Activated CD4-positive, alpha-beta T cell treated with anti-CD3 and anti-CD28 coated beads for 1 hour (primary cell): ENCODE measurements around the gene CUEDC2.

Source experiments
- DNase-seq: peaks from one replicate; pipeline ENCODE4 v3.0.0-alpha.2; 2020

CUEDC2 gene, protein sequence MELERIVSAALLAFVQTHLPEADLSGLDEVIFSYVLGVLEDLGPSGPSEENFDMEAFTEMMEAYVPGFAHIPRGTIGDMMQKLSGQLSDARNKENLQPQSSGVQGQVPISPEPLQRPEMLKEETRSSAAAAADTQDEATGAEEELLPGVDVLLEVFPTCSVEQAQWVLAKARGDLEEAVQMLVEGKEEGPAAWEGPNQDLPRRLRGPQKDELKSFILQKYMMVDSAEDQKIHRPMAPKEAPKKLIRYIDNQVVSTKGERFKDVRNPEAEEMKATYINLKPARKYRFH

DNA sequence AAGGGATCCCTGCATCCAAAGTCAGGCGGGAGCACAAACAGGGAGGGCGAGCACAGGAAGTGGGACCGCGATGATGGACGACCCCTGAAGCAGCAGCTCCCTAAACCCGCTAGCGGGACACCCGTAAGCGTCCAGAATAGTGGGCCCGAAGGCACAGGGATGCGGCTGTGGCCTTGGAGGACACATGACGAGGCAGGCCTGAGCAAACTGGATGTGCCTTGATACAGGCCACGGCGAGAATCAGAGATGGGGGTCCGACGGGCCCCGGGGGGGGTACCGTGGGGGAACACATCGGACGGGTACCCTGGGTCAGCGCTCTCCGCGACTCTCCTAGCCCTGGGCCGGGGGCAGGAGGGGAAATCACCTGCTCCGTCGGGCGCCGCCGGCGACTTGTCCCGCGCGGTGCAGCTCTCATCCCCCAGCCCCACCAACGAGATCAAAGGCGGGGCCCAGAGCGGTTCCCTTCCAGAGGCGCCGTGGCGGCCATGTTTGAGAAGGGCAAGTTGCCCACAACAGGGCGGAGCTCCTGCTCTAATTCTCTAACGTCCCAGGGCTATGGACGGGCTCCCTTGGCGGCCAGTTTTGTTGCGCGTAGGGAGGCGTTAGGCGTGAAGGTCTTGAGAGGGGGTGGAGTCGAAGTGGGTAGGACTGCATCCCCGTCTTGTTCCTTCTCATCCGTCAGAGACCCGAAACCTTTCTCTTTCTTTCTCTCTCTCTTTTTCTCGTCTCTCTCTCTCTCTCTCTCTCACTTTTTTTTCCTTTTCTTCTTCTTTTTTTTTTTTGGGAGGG, at the start of gene CUEDC2:
CUEDC2 (minus strand) TSS at position 413 of the 789 bp plus-strand sequence. CDS start 7,386 bp downstream, outside the sequence.
- DNase-seq, result peak; percentile 89

GRCh38 chr10:102480396-102480795, 48.0 kb upstream of the CUEDC2 start:
- DNase-seq, result no peak

- DNase-seq, result no peak
Measured at GRCh38 chr10:102479651-102480050, 47.3 kb upstream of the CUEDC2 start.

- DNase-seq, result no peak
Measured at GRCh38 chr10:102476466-102477141, 44.2 kb upstream of the CUEDC2 start.

GRCh38 chr10:102475451-102476040, 43.2 kb upstream of the CUEDC2 start:
- no peak for DNase-seq

DNA sequence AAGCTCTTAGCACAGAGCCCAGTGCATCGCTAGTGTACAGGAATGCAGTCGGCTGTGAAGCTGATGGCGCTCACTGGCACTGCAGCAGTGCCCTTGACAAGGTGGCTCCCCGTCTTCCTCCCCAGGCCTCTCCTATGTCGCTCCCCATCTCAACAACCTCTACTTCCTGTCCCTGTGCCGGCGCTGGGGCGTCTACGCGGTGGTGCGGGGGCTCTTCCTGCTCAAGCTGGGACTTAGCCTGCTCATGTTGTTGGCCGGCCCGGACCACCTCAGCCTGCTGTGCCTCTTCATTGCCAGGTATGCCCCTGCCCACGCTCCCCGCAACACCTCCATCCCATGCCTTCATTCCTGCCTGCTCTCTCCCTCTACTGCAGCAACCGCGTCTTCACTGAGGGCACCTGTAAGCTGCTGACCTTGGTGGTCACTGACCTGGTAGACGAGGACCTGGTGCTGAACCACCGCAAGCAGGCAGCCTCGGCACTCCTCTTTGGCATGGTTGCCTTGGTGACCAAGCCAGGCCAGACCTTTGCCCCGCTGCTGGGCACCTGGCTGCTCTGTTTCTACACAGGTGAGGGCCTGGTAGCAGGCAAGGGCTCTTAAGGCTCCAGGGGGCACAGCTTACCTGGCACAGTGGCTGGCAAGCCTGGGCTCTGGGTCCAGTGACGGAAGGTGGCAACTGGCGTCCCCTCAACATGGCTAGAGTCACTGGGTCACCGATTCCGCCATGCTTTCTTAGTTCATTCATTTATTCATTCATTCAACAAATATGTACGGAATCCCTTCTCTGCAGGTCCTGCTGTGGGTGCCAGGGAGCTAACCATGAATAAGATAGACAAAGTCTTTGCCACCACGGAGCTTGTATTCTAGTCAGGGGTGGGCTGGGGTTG, 41.3 kb upstream of the CUEDC2 start:
- DNase-seq, result no peak

DNA sequence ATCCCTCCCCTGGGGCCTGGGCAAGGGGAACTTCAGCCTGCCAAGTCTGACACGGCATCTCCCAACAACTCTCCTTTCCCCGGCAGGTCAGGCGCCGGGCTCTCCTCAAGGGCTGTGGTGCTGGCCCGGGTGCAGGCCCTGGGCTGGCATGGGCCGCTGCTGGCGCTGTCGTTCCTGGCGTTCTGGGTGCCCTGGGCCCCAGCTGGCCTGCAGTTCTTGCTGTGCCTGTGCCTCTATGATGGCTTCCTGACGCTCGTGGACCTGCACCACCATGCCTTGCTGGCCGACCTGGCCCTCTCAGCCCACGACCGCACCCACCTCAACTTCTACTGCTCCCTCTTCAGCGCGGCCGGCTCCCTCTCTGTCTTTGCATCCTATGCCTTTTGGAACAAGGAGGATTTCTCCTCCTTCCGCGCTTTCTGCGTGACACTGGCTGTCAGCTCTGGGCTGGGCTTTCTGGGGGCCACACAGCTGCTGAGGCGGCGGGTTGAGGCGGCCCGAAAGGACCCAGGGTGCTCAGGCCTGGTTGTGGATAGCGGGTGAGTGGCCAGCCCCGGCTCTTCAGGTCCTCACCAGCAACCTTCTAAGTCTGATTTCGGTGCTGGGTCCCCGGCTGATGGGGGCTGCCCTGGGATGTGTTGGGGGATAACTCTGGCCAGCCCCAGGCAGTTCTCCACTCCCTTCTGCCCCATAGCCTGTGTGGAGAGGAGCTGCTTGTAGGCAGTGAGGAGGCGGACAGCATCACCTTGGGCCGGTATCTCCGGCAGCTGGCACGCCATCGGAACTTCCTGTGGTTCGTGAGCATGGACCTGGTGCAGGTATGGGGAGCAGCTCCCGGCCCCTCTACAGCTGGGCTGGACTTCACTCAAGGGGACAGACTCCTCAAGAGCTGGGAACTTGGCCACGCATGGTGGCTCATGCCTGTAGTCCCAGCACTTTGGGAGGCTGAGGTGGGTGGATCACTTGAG, 38.5 kb upstream of the CUEDC2 start:
- DNase-seq, result no peak

- DNase-seq, result no peak
Measured at GRCh38 chr10:102468683-102469082, 36.3 kb upstream of the CUEDC2 start.

DNA sequence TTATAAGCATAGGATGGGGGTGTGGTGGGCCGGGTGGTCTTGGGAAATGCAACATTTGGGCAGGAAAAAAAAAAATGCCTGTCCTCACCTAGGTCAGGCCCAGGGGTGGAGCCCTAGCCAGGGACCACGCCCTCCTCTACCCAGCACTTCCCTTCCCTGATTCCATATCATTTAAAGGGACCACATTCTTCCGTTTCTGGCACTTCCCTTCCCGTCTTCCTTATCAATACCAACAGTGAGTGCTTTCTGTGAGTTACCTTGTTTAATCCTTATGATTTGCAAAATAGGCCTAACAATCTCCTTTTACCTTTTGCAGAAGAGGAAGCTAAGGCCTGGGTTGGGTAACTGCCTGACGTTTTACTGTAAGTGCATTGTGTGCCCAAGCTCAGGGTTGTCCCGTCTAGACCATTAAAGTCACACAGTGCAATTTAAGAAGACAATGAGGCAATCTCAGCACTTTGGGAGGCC, 35.6 kb upstream of the CUEDC2 start:
- DNase-seq, result no peak

DNA sequence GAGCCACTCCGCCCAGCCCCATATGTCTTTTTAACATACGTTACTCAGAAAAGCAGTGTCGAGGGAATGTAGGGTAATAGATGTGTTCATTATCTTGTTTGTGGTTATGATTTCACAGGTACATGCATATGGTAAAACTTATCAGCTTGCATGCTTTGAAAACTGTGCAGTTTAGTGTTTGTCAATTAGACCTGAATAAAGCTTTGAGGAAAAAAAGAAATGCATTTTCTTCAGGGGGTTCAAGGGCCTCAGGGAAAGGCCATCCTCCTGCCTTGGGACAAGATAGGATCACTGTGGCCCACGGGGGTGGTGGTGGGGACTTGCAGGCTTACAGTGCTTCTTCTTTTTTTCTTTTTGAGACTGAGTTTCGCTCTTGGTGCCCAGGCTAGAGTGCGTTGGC, 34.9 kb upstream of the CUEDC2 start:
- DNase-seq, result no peak

DNA sequence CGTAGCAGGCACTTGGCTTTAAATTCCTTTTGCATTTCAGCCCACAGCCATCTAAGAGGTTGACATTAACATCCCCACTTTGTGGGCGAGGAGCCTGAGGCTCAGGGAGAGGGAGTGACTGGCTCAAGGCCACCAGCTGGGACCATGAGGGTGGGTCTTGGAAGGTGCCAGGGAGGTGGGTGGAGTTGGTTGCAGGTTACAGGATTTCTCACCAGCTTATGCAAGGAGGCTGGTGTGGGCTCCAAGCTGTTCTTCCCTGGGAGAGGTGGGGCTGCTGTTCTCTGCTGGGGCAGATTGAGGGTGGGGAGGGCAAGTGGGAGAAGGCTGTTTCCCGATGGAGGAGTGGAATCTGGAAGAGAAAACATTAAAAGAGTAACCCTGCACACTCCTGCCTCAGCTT, 33.1 kb upstream of the CUEDC2 start:
- DNase-seq, result no peak

DNA sequence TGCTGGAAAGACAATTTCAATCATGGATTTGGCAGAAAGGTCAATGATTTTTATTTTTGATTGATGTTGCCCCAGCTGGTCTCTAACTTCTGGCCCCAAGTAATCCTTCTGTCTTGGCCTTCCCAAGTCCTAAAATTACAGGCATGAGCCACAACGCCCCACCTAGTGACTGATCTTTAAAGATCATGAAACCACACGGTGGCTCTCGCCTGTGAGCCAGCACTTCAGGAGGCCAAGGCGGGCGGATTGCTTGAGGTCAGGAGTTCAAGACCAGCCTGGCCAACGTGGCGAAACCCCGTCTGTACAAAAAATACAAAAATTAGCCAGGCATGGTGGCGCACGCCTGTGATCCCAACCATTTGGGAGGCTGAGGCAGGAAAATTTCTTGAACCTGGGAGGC, 31.6 kb upstream of the CUEDC2 start:
- DNase-seq, result no peak

- no peak for DNase-seq
Measured at GRCh38 chr10:102462512-102463054, 30.2 kb upstream of the CUEDC2 start.

DNA sequence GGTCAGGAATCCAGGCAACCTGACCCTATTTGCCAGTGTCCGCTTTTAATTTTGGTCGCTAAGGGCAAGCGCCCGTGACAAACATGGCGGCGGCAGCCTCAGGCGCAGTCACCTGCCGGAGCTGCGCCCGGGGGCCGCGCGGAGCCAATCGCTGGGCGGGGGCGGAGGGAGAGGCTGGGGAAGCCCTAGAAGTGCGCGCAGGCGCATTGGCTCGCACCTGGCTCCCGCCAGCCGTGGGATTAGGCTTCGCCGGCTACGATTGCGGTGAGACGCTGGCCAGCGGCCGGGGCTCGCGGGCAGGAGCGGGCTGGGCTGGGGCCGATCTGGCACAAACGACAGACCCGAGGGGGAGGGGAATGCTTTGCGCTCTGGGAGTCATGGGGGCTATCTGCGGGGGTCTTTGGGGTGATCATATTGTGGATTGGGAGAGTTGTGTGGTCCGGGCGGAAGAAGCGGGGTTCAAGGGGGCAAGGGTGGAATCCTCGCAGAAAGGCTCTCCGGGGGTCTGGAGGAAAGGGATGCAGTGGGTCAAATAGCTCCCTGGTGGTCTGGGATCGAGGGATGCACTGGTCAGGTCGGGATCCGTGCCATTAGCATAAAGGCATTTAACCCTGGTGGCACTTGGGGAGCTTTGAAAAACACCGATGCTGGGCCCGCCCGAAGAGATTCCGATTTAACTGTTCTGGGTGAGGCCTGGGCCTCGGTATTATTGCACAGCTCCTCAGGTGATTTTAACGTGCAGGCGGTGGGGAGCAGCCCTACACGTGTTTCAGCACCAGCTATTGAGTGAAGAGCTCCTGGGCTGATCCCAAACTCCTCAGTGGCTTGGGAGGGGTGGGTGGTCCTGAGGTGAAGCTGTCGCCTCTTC, 29.0 kb upstream of the CUEDC2 start:
- DNase-seq, result peak; percentile 89

DNA sequence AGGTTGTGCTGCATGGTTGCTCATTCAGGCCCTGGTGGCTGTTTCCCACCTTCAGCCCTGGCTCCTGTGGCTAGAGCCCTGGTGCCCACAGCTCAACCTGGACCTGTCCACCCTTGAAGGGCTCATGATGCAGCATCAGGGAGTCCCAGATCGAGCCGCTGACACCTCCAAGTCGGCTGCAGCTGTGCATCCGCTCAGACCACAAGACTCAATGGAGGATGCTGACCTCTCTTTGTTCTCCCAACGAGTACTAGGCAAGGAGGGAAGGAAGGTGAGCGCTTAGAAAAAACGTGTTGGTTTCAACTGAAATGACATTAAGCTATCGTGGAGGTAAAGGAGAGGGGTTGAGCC, 28.4 kb upstream of the CUEDC2 start:
- no peak for DNase-seq

DNA sequence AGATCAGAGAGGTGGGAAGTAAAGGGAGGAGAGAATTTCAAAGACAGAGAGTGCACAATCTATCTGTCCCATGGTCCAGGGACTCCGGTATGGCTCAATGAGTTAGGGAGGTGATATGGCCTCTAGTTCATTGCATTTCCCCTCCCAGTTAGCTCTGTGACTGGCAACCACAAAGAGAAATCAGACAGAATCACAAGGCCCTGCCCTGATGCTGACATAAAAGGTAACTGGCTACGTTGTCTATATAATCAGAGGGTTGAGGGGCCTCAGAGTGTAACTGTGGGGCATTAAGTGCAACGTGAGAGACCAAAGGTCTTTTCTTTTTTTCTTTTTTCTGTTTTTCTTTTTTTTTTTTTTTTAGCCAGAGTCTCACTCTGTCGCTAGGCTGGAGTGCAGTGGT, 26.3 kb upstream of the CUEDC2 start:
- no peak for DNase-seq

DNA sequence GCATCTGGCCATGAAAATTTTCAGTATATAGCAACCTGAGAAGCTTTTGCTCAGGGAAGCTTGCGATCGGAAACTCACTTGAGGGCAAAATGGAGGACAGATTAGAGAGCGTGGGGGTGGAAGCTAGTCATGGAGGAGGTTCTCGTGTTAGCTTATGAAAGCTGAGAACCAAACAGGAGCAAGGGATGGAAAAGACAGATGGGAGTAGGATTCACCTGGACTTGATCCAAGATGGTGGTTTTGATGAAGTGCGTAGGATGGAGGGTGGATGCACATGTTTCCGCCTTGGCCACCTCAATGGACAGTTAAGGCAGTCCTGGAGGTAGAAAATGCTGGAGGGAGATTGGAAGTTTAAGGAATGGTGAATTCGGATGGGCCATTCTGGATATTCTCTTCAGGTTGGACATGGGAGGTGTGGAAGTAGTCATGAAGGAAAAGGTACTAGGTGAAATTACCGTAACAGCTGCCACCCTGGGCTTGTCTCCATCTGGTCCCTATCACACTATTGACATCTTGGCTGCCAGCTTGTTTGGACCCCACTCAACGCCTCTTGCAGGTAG, 25.3 kb upstream of the CUEDC2 start:
- no peak for DNase-seq

GRCh38 chr10:102455893-102456471, 23.6 kb upstream of the CUEDC2 start:
- DNase-seq, result no peak
